Parathyroid adenoma (tissue), 2 donors: ENCODE data around the gene CD81.

Experiments
- H2AFZ ChIP-seq: fragments of 300-600 bp; sonication (generic); one replicate; pipeline ENCODE4 v1.7.0; 2017; ENCODE audit warnings: antibody characterized with exemption, mild to moderate bottlenecking
- H3K27ac ChIP-seq: fragments of 300-600 bp; sonication (generic); one replicate; pipeline ENCODE4 v1.7.0; 2017
- H3K27me3 ChIP-seq: fragments of 300-600 bp; sonication (generic); one replicate; pipeline ENCODE4 v1.7.0; 2017; ENCODE audit warnings: low read length; ENCODE audit not compliant: control insufficient read depth, insufficient read depth
- H3K36me3 ChIP-seq: fragments of 300-600 bp; sonication (generic); one replicate; pipeline ENCODE4 v1.7.0; 2017; ENCODE audit warnings: low read length; ENCODE audit not compliant: control insufficient read depth, insufficient read depth
- H3K4me1 ChIP-seq: fragments of 300-600 bp; sonication (generic); one replicate; pipeline ENCODE4 v1.7.0; 2017; ENCODE audit warnings: control low read depth
- H3K4me2 ChIP-seq: fragments of 300-600 bp; sonication (generic); one replicate; pipeline ENCODE4 v1.7.0; 2017; ENCODE audit warnings: low read length
- H3K4me3 ChIP-seq: fragments of 300-600 bp; sonication (generic); one replicate; pipeline ENCODE4 v1.7.0; 2017; ENCODE audit warnings: low read depth, low read length
- H3K79me2 ChIP-seq: fragments of 300-600 bp; sonication (generic); one replicate; pipeline ENCODE4 v1.7.0; 2017; ENCODE audit warnings: control low read depth
- H3K9ac ChIP-seq: fragments of 300-600 bp; sonication (generic); one replicate; pipeline ENCODE4 v1.7.0; 2017; ENCODE audit warnings: mild to moderate bottlenecking
- H3K9me3 ChIP-seq: fragments of 300-600 bp; sonication (generic); one replicate; pipeline ENCODE4 v1.7.0; 2017; ENCODE audit warnings: low read length; ENCODE audit not compliant: control insufficient read depth
- TF ChIP-seq, protein P1 (sequence below): fragments of 300-600 bp; sonication (generic); IDR thresholded peaks from one replicate; pipeline ENCODE4 v1.7.0; 2017; ENCODE audit warnings: antibody characterized with exemption, mild to moderate bottlenecking
- donor health status: primary hyperparathyroidism.

CD81 gene

GRCh38 chr11:2434506-2435255, 57.6 kb downstream of the CD81 start:
- H3K27ac ChIP-seq = no peak overlapping the region
- no peaks in the 10 kb centered on the region for H3K27me3 ChIP-seq
- no peaks in the 10 kb centered on the region for H3K9me3 ChIP-seq
- no peak overlapping the region for H3K4me2 ChIP-seq
- TF ChIP-seq, protein P1, sequence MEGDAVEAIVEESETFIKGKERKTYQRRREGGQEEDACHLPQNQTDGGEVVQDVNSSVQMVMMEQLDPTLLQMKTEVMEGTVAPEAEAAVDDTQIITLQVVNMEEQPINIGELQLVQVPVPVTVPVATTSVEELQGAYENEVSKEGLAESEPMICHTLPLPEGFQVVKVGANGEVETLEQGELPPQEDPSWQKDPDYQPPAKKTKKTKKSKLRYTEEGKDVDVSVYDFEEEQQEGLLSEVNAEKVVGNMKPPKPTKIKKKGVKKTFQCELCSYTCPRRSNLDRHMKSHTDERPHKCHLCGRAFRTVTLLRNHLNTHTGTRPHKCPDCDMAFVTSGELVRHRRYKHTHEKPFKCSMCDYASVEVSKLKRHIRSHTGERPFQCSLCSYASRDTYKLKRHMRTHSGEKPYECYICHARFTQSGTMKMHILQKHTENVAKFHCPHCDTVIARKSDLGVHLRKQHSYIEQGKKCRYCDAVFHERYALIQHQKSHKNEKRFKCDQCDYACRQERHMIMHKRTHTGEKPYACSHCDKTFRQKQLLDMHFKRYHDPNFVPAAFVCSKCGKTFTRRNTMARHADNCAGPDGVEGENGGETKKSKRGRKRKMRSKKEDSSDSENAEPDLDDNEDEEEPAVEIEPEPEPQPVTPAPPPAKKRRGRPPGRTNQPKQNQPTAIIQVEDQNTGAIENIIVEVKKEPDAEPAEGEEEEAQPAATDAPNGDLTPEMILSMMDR = no peak
- H3K79me2 ChIP-seq = no peaks in the 10 kb centered on the region
- no peak overlapping the region for H2AFZ ChIP-seq
- H3K4me3 ChIP-seq = no peak overlapping the region
- H3K9ac ChIP-seq = no peak overlapping the region
- H3K4me1 ChIP-seq = no peaks in the 10 kb centered on the region
- no peaks in the 10 kb centered on the region for H3K36me3 ChIP-seq

DNA sequence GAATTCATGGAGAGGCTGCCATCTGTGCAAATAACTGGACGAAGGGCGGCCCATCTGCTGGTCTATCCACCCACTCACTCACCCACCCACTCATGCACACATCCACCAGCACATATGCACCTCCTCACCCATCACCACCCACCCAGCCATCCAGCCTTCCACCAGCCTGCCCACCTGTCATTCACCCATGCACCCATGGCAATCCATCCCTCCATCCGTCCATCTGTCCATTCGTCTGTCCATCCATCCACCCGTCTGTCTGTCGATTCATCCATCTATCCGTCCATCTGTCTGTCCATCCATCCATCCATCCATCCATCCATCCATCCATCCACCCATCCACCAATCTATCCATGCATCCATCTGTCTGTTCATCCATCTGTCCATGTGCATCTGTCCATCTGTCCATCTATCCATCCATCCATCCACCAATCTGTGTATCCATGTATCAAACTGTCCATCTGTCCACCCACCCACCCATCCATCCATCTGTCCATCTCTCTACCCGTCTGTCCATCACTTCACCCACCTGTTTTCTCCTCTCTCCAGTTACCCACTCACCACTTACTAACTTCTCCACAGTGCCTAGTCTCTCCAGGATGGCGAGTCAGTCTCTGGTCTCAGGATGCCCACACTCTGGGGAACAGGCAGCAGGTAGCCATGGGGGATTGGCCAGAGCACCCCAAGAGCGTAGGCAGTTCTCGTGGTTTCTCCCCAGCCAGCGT, 58.3 kb downstream of the CD81 start:
- no peaks in the 10 kb centered on the region for H3K9me3 ChIP-seq
- H3K27me3 ChIP-seq = no peaks in the 10 kb centered on the region
- no peaks in the 10 kb centered on the region for H3K36me3 ChIP-seq
- H3K9ac ChIP-seq = no peak overlapping the region
- no peak overlapping the region for H3K27ac ChIP-seq
- no peak overlapping the region for H3K4me3 ChIP-seq
- no peaks in the 10 kb centered on the region for H3K79me2 ChIP-seq
- no peak overlapping the region for H3K4me2 ChIP-seq
- no peaks in the 10 kb centered on the region for H3K4me1 ChIP-seq
- TF ChIP-seq, protein P1 = no peak
- H2AFZ ChIP-seq = no peak overlapping the region

DNA sequence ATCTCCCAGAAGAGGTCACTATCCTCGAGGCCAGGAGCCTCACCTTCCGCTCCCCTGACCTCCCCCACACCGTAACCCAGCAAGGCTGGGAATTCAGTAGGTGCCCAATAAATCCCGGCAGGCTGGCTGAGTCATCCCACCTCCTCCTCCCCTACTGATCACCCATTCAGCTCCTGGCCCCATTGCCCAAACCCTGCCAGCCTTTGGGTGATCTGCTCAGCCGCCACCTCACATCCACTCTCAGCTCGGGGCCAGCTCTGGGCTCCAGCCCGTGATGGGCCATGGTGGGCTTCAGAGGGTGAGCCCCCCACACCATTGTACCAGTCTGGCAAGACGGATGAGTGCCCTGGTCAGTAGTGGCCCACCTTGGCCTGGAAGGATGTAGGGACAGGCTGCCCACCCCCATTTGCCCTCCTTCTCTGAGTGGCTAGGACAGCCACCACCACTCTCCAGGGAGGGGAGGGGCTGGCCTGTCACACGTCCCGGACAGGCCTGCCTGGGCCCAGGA, 59.0 kb downstream of the CD81 start:
- H3K4me1 ChIP-seq = no peaks in the 10 kb centered on the region
- H2AFZ ChIP-seq = no peak overlapping the region
- no peaks in the 10 kb centered on the region for H3K36me3 ChIP-seq
- no peaks in the 10 kb centered on the region for H3K9me3 ChIP-seq
- H3K27ac ChIP-seq = no peak overlapping the region
- H3K4me3 ChIP-seq = no peak overlapping the region
- no peak overlapping the region for H3K4me2 ChIP-seq
- no peaks in the 10 kb centered on the region for H3K79me2 ChIP-seq
- H3K27me3 ChIP-seq = no peaks in the 10 kb centered on the region
- H3K9ac ChIP-seq = no peak overlapping the region
- TF ChIP-seq, protein P1 = no peak

GRCh38 chr11:2436521-2437031, 59.5 kb downstream of the CD81 start:
- H3K4me2 ChIP-seq = no peak overlapping the region
- H3K4me1 ChIP-seq = no peaks in the 10 kb centered on the region
- no peak overlapping the region for H3K27ac ChIP-seq
- H3K4me3 ChIP-seq = no peak overlapping the region
- H3K9me3 ChIP-seq = no peaks in the 10 kb centered on the region
- no peaks in the 10 kb centered on the region for H3K36me3 ChIP-seq
- TF ChIP-seq, protein P1 = no peak
- no peaks in the 10 kb centered on the region for H3K79me2 ChIP-seq
- H3K9ac ChIP-seq = no peak overlapping the region
- no peak overlapping the region for H2AFZ ChIP-seq
- H3K27me3 ChIP-seq = no peaks in the 10 kb centered on the region
